Omental fat pad (tissue), 4 donors: Measurements from ENCODE around the gene GPR150. TPM values are rescaled to one million over a fixed set of nuclear protein-coding genes. Genes with fewer than 3 reads are reported as not detected.
"Not testable (repeated sequence)": the region's sequence is repeated elsewhere in the genome, so short reads cannot be mapped to it uniquely, and the experiment has no call there.

Experiments used
- ATAC-seq: fragments of 150-250 bp; one replicate; pipeline ENCODE4 v1.9.1; 2016; ENCODE audit warnings: mild to moderate bottlenecking, moderate library complexity; ENCODE audit not compliant: low FRiP score
- DNase-seq: peaks from one replicate; pipeline ENCODE4 v3.0.0-alpha.2; 2019; ENCODE audit warnings: low spot score
- total RNA-seq, 4 donors: library from RNA; depleted of rRNA; stranded (reverse); fragments of >200 nt; gene quantifications; one replicate each; pipeline ENCODE4 v1.1.0, GENCODE V29; 2016
- TF ChIP-seq, protein P1 (sequence below), 3 donors: fragments of 450-650 bp; IDR thresholded peaks; one replicate each; pipeline ENCODE4 v1.5.1; 2016 to 2017; ENCODE audit warnings: antibody characterized with exemption in 3 of 3, mild to moderate bottlenecking in 3 of 3, moderate library complexity in 2 of 3

The GPR150 gene
- total RNA-seq, 4 donors from 2014 or later = 0.19 to 0.95 (median 0.24) TPM; not detected in 1

DNA sequence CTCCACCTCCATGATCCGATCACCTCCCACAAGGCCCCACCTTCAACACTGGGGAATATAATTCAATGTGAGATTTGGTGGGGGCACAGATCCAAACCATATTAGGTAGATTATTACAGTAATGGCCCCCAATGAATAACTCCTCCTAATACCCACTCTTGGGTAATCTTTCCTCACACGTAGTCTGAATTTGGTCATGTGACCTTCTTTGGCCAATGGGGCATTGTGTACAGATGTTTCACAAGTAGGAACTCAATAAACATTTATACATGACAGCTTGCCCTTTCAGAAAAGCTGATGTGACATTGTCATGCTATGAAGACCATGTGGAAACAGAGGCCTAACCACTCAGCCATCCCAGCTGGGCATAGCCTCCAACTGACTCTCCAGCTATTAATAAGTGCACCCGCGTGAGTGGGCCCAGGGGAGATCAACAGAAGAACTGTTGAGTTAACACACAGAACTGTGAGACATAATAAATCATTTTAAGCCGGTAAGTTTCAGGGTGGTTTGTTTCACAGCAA is 10.6 kb downstream of the GPR150 start:
- no peak for ATAC-seq
- TF ChIP-seq, protein P1, sequence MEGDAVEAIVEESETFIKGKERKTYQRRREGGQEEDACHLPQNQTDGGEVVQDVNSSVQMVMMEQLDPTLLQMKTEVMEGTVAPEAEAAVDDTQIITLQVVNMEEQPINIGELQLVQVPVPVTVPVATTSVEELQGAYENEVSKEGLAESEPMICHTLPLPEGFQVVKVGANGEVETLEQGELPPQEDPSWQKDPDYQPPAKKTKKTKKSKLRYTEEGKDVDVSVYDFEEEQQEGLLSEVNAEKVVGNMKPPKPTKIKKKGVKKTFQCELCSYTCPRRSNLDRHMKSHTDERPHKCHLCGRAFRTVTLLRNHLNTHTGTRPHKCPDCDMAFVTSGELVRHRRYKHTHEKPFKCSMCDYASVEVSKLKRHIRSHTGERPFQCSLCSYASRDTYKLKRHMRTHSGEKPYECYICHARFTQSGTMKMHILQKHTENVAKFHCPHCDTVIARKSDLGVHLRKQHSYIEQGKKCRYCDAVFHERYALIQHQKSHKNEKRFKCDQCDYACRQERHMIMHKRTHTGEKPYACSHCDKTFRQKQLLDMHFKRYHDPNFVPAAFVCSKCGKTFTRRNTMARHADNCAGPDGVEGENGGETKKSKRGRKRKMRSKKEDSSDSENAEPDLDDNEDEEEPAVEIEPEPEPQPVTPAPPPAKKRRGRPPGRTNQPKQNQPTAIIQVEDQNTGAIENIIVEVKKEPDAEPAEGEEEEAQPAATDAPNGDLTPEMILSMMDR (IDR thresholded peaks at IDR 0.05) = no peak
- no peak for DNase-seq

- ATAC-seq (no peak), DNase-seq (no peak)
- TF ChIP-seq, protein P1 (IDR thresholded peaks at IDR 0.05) = no peak
Measured at GRCh38 chr5:95631255-95631958, 11.5 kb downstream of the GPR150 start.

DNA sequence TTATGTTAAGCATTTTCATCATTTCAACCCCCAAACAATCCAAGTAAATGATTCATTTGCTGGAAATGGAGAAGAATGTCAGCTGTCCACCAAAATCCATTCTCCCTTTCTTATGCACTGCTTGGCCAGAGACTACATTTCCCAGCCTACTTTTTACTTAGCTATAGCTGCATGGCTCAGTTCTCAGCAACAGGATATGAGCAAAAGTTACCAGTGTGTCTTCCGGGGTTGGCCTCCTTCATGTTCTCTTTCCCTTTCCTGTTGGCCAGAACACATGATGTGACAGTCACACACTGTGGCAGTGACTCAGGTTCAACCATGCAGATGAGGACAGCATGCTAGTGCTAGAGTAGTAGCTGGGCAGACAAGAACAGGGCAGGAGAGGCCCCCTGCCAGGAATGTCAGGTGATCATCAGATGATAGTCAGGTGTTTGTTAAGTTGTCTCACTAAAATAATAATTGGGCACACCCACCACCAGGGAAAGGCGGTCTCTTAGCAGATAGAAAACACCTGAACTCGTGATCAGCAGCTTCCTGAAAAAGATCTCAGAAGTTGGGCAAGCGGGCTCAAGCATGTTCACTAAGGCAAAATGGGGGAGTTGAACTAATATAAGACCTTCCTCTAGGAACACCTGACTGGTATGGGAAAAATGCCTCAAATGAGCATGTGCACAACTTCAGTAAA is 12.2 kb downstream of the GPR150 start:
- DNase-seq = no peak
- no peak for ATAC-seq
- TF ChIP-seq, protein P1 (IDR thresholded peaks at IDR 0.05) = no peak

- not testable (repeated sequence) for ATAC-seq, DNase-seq
Measured at GRCh38 chr5:95632942-95633341, 13.1 kb downstream of the GPR150 start.

- no peak for DNase-seq
- ATAC-seq = no peak
- TF ChIP-seq, protein P1 (IDR thresholded peaks at IDR 0.05) = no peak
Measured at GRCh38 chr5:95633671-95634070, 13.8 kb downstream of the GPR150 start.

DNA sequence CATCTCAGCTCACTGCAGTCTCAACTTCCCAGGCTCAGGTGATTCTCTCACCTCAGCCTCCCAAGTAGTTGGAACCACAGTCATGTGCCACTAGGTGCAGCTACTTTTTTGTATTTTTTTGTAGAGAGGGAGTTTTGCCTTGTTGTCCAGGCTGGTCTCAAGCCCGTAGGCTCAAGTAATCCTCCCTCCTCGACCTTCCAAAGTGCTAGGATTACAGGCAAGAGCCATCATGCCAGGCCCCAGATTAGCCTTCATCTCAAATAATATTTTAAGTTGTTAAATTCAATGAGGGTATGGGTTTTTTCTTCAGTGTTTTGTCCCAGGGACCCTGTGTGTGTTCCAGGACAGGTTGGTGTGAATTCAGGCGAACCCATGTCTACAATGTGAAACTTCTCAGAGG is 14.2 kb downstream of the GPR150 start:
- ATAC-seq = no peak
- TF ChIP-seq, protein P1 (IDR thresholded peaks at IDR 0.05) = no peak
- no peak for DNase-seq

DNA sequence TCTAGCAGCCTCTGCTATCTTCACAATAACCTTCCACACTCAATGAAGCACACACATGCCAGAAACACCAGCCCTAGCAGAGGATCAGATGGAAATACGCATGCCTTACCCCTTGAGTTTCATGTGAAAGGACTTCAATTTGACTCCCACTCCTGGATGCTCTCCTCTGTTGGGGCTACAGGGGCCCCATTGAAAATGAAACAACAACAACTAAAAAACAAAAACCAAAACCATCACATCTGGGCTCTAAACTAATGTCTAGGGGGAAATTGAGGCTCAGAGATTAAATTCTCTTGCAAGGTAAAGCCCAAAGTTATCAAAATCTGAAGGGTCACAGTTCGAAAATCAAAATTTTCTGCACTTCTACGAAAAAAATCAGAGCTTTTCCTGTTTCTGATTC is 18.7 kb downstream of the GPR150 start:
- TF ChIP-seq, protein P1 (IDR thresholded peaks at IDR 0.05) = no peak
- DNase-seq = no peak
- no peak for ATAC-seq
